ENCODE results near the gene MRAP.
"Not testable (repeated sequence)": the region's sequence is repeated elsewhere in the genome, so short reads cannot be mapped to it uniquely, and the experiment has no call there.

The MRAP gene

DNA sequence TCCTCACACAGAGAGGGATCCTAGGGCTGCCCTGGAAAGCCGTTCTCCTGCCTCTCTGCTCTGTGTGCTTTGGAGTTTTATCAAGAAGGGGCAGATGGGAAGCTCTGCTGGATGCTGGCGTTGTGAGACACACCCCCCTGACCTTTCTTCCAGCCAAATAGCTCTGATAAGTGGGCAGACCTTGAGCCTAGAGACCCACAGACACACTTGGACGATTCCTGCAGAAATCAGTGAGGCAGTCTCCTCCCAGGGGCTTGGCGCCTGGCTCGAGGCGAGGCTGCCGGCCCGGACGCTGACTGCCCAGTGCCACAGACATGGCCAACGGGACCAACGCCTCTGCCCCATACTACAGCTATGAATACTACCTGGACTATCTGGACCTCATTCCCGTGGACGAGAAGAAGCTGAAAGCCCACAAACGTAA lies at the start of gene MRAP:
TSS of gene MRAP (plus strand) at position 198 of the 424 bp plus-strand sequence. CDS start at position 315, 117 bp downstream.
- no peak for DNase-seq (ENCODE audit: low spot score)

GRCh38 chr21:32249511-32250280 lies 49.0 kb upstream of the MRAP start:
- DNase-seq (ENCODE audit: low spot score) = no peak

DNA sequence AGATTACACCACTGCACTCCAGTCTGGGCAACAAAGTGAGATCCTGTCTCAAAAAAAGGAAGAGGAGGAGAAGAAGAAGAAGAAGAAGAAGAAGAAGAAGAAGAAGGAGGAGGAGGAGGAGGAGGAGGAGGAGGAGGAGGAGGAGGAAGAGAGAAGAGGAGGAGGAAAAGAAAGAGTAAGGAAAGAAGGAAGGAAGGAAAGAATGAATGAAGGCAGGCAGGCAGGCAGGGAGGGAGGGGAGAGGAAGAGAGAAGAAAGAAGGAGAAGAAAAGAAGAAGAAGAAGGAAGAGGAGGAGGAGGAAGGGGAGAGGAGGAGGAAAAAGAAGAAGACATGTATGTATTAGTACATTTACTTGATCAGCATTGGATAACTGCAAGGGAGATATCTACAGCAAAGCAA lies 46.5 kb upstream of the MRAP start:
- DNase-seq (ENCODE audit: low spot score) = no peak

- no peak for DNase-seq (ENCODE audit: low spot score)
Observed at GRCh38 chr21:32253215-32253641, 45.4 kb upstream of the MRAP start.

- DNase-seq (ENCODE audit: low spot score) = no peak
Observed at GRCh38 chr21:32256251-32256650, 42.4 kb upstream of the MRAP start.

GRCh38 chr21:32256873-32257620 lies 41.6 kb upstream of the MRAP start:
- no peak for DNase-seq (ENCODE audit: low spot score)

DNA sequence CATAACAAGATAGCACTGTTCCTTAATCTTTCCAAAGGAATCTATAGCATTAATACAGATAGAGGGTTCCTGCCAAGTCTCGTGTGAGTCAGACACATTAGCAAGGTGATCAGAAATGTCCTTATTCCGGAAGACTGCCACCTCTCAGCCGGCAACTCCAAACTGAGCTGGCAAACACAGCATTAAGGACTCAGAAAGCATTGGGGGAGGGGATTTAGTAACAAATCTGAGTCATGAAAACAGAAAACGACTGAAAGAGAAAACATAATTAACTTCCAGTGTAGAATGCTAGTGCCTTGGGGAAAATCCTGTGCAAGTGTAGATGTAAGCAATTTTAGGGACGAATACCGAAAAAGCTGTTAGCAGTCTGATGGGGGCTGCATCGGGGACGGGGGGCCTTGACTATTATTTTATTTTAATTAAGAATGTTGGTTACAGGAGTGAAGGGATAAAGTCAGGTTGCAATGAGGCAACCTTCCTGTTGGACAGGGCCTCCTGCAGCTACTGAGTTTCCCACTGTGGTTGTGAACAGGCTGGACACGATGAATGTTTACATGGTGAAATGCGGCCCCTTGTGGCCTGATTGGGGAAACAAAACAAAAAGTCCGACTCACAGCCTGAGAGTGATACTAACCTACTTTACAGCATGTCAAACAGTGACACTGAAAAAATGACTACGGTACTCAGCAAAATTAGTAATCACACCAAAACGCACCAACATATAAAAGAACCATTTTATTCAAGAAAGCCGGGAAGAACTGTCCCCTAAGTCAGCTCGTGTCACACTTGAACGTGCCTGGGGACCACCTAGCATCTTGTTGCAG lies 40.5 kb upstream of the MRAP start:
- DNase-seq (ENCODE audit: low spot score) = peak; percentile 57

- DNase-seq (ENCODE audit: low spot score) = not testable (repeated sequence)
Observed at GRCh38 chr21:32258786-32259048, 39.9 kb upstream of the MRAP start.

DNA sequence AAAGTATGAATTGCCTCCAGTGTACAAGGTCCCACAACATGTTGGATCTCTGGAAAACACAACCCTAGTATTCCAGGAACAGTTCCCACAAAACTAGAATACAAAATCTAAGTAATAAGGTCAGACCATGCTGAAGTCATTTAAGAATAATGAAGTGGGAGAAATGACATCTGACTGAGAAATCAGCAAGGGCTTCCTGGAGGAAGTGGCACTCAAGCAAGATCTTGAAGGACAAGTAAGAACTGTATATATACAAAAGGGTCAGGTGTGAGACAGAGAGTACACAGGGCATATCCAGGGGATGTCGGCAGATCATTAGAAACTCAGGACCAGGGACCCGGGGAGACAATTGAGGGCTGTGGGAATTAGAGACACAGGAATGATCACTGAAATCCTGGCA lies 38.5 kb upstream of the MRAP start:
- no peak for DNase-seq (ENCODE audit: low spot score)

DNA sequence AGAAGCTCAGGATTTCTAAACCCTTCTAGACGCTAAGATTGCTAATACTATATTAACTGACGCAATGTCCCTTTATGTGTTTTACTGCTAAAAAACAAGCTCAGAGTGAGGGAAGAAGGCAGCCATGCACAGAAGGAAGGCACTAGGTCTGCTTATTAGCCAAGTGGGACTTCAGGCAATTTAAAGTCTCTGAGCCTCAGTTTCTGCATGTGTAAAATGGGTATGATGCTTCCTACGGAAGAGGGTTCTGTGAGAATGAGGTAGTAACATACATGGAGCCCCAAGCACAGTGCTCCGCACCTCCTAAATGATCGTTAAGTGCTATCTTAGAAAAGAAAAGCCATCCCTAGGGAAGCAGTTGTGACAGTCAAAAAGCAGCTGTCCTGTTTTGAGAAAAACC lies 36.7 kb upstream of the MRAP start:
- DNase-seq (ENCODE audit: low spot score) = no peak

DNA sequence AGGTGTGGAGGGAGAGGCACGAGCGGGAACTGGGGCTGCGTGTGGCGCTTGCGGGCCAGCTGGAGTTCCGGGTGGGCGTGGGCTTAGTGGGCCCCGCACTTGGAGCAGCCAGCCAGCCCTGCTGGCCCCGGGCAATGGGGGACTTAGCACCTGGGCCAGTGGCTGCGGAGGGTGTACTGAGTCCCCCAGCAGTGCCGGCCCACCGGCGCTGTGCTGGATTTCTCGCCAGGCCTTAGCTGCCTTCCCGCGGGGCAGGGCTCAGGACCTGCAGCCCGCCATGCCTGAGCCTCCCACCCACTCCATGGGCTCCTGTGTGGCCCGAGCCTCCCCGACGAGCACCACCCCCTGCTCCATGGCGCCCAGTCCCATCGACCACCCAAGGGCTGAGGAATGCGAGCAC lies 33.3 kb upstream of the MRAP start:
- DNase-seq (ENCODE audit: low spot score) = not testable (repeated sequence)

- DNase-seq (ENCODE audit: low spot score) = no peak
Observed at GRCh38 chr21:32270748-32271147, 27.9 kb upstream of the MRAP start.

- no peak for DNase-seq (ENCODE audit: low spot score)
Observed at GRCh38 chr21:32276671-32277070, 22.0 kb upstream of the MRAP start.

DNA sequence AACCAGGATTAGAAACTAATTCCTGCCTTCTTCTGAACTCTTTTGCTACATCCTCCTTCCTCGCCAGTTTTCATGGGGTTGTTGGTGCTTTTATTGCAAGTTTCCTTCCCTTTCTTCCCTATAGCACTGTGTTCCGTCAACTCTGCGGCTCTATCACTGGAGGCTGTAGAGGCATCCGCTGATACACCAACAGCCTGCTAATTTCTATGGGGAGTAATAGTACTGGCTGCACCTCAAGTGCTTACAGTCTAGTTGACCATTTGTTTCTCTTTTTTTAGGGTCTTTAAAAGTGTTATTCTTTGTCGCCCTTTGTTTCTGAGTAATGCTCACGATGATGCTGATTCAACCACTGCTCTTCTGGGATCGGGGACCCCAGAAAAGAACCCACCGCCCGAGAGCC lies 20.6 kb upstream of the MRAP start:
- no peak for DNase-seq (ENCODE audit: low spot score)

- DNase-seq (ENCODE audit: low spot score) = peak; percentile 99
Observed at GRCh38 chr21:32278518-32279376, 19.9 kb upstream of the MRAP start, which contains the start of gene MIS18A. Gene MIS18A, minus strand, starts transcription at chr21:32279049. Its CDS starts 35 bp downstream, at chr21:32279014.

DNA sequence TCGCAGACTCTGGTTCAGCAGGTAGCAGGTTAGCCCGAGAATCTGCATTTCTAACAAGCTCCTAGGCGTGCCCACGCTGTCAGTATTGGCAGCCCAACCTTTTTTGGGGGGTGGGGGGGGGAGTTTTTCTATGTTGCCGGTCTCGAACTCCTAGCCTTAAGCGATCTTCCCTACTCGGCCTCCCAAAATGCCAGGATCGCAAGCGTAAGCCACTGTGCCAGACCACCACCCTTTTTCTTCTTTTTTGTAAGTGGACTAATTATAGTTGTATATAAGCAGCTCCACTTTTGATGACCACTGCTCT lies 19.3 kb upstream of the MRAP start:
- DNase-seq (ENCODE audit: low spot score) = no peak

GRCh38 chr21:32281531-32281930 lies 17.1 kb upstream of the MRAP start:
- no peak for DNase-seq (ENCODE audit: low spot score)

DNA sequence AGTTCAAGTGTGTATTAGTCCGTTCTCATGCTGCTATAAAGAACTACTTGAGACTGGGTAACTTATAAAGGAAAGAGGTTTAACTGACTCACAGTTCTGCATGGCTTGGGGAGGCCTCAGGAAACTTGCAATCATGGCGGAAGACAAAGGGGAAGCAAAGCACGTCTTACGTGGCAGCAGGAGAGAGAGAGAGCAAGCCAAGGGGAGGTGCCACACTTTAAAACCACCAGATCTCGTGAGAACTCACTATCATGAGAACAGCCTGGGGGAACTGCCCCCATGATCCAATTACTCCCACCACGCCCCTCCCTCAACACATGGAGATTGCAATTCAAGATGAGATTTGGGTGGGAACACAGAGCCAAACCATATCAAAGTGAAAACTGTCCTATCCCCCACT lies 15.7 kb upstream of the MRAP start:
- no peak for DNase-seq (ENCODE audit: low spot score)

- no peak for DNase-seq (ENCODE audit: low spot score)
Observed at GRCh38 chr21:32285476-32285875, 13.2 kb upstream of the MRAP start.

DNA sequence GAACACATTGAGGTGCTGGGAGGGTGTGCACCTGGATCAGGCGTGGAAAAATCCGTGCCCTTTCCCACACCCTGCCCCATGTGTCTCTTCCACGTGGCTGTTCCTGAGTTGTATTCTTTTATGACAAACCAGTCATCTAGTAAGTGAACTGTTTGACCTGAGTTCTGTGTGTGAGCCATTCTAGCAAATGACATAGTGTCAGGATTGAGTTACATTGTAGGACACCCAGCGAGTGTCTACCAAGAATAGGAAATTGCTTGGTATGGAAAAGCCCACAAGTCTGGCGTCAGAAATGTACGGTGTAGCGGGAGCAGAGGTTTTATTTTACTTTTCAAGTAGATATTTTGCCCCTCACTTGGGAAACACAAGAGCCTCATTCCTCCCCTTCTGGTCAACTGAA lies 1.2 kb upstream of the MRAP start:
- no peak for DNase-seq (ENCODE audit: low spot score)

DNA sequence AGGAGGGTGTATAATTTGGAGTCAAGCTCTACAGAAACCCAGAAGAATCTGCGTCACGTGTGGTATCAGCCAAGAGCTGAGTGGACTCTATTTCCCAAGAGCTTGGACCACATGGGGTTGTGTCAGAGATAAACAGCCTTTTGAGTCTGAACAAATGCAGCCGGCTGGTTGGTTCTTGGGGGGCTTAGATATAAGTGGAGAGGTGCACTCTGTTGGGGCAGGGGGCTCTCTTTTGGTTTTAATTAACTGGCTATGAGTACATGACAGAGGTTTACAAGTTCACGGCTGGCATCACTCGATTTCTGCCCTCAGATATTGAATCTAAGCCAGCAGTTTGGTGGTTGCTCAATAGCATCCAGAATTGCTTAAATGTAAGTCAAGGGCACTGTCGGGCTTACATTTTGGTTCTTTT lies 501 bp upstream of the MRAP start:
- DNase-seq (ENCODE audit: low spot score) = no peak

DNA sequence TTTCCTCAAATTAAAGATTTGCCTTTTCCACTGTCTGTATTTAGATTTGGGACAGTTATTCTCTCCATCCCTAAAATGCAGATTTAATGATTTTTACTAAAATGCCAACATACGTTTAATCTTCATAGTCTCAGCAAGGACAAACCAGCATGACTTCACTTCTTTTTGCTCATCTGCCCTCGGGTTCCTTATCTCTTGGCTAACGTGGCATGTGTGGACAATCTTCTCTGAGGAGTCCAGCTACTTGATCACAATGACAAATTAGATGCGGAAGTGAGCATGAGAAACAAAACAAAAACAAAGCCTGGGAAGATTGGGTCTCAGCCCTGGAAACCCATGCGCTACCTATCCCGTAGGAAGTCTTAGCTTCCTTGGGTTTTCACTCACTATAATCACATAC lies 1.0 kb downstream of the MRAP start:
- DNase-seq (ENCODE audit: low spot score) = no peak
